Mucosa of rectum (tissue), 2 donors: ENCODE data around the gene TUBGCP2.

Source experiments
- H3K27ac ChIP-seq, 2 donors: one replicate each; pipeline ENCODE4 v1.7.0; 2013; ENCODE audit warnings: inconsistent platforms in 2 of 2, low read depth in 2 of 2, low read length in 2 of 2
- H3K27me3 ChIP-seq, 2 donors: one replicate each; pipeline ENCODE4 v1.7.0; 2013; ENCODE audit warnings: low read length in 2 of 2; ENCODE audit not compliant: control insufficient read depth in 2 of 2, insufficient read depth in 2 of 2
- H3K36me3 ChIP-seq, 2 donors: one replicate each; pipeline ENCODE4 v1.7.0; 2013; ENCODE audit warnings: low read length in 2 of 2; ENCODE audit not compliant: control insufficient read depth in 2 of 2, insufficient read depth in 2 of 2
- H3K4me1 ChIP-seq, 2 donors: one replicate each; pipeline ENCODE4 v1.7.0; 2013; ENCODE audit warnings: low read length in 2 of 2, mild to moderate bottlenecking in 1 of 2; ENCODE audit not compliant: control insufficient read depth in 2 of 2, insufficient read depth in 2 of 2
- H3K4me3 ChIP-seq, 2 donors: one replicate each; pipeline ENCODE4 v1.7.0; 2013; ENCODE audit warnings: low read length in 2 of 2
- H3K9ac ChIP-seq, 2 donors: one replicate each; pipeline ENCODE4 v1.7.0; 2013; ENCODE audit warnings: low read length in 2 of 2, low read depth in 1 of 2, mild to moderate bottlenecking in 1 of 2
- H3K9me3 ChIP-seq, 2 donors: one replicate each; pipeline ENCODE4 v1.7.0; 2013; ENCODE audit warnings: low read length in 2 of 2; ENCODE audit not compliant: control insufficient read depth in 2 of 2
- donor health status: healthy.
- donor health status: Normal muscosa, but diverticular disease.

TUBGCP2 gene

GRCh38 chr10:133280391-133281059, 28.1 kb downstream of the TUBGCP2 start:
- Histone ChIP-seq H3K4me1 (peaks cover 3 to 9% of the 10 kb centered on the region in 2 donors), H3K36me3 (peaks cover 47 to 50% of the 10 kb centered on the region in 2 donors), H3K27ac (no peak overlapping the region)

DNA sequence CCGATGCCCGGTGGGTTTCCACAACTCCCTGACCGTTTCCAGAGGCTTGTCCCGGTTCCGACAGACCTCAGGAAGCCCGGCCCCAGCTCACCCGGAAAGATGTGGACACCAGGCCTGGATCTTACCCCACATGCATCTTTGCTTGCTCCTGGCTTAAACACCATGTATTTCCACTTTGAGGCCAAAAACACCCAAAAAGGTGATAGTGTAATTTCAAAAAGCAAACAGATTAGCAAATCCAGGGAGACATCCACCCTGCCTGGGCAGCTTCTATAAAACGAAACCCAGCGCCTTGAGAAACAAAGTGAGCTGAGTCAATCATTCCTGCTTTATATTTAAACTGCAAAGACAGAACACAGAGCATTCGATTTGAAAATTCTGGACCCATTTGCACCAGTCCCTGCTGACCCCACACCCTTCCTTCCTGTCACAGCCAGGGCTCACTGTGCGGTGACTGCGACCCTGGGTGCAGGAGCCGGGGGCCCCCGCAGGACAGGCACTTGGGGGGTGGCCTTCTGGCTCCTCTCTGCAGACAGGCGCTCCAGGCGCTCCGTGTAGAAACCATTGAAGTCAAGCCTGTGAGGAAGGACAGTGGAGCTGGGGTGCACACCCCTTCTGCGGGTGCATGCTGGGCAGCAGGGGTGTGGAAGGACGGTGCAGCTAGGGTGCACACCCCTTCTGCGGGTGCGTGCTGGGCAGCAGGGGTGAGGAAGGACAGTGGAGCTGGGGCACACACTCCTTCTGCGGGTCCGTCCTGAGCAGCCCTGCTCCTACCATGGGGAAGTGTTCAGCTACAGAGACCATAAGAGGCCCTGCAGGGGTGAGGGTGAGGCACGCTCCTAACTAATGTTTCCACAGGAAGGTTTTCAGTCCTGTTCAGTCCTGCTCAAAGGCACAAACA, 29.1 kb downstream of the TUBGCP2 start:
- H3K4me1 ChIP-seq, result peaks cover 3 to 12% of the 10 kb centered on the region in 2 donors

More at GRCh38 chr10:133280391-133281059, 28.1 kb downstream of the TUBGCP2 start:
- Histone ChIP-seq H3K9ac (no peak overlapping the region), H3K9me3 (no peaks in the 10 kb centered on the region), H3K4me3 (no peak overlapping the region), H3K27me3 (peaks cover 0 to 2% of the 10 kb centered on the region in 2 donors)

GRCh38 chr10:133278577-133279265, 30.0 kb downstream of the TUBGCP2 start:
- H3K9me3 ChIP-seq, result no peaks in the 10 kb centered on the region
- peaks cover 0 to 10% of the 10 kb centered on the region in 2 donors for H3K27me3 ChIP-seq
- peak overlapping the region; percentile 17 to 71 for H3K27ac ChIP-seq
- H3K4me1 ChIP-seq, result peaks cover 3 to 12% of the 10 kb centered on the region in 2 donors
- no peak overlapping the region for H3K9ac ChIP-seq
- peaks cover 31 to 33% of the 10 kb centered on the region in 2 donors for H3K36me3 ChIP-seq
- H3K4me3 ChIP-seq, result no peak overlapping the region

More for the DNA sequence above, 29.1 kb downstream of the TUBGCP2 start:
- no peaks in the 10 kb centered on the region for H3K9me3 ChIP-seq
- peak overlapping the region in 1 of 2 donors; percentile 71 for H3K27ac ChIP-seq
- H3K36me3 ChIP-seq, result peaks cover 38 to 41% of the 10 kb centered on the region in 2 donors
- H3K27me3 ChIP-seq, result peaks cover 0 to 8% of the 10 kb centered on the region in 2 donors
- no peak overlapping the region for H3K9ac ChIP-seq
- H3K4me3 ChIP-seq, result no peak overlapping the region

- peaks cover 3 to 12% of the 10 kb centered on the region in 2 donors for H3K4me1 ChIP-seq
- no peaks in the 10 kb centered on the region for H3K9me3 ChIP-seq
- no peak overlapping the region for H3K9ac ChIP-seq
- peak overlapping the region in 1 of 2 donors; percentile 7 for H3K4me3 ChIP-seq
- peaks cover 0 to 10% of the 10 kb centered on the region in 2 donors for H3K27me3 ChIP-seq
- peak overlapping the region; percentile 17 to 71 for H3K27ac ChIP-seq
- peaks cover 24 to 26% of the 10 kb centered on the region in 2 donors for H3K36me3 ChIP-seq
These were observed 30.6 kb downstream of the TUBGCP2 start for GRCh38 chr10:133277993-133278576.

- peaks cover 0 to 10% of the 10 kb centered on the region in 2 donors for H3K27me3 ChIP-seq
- H3K36me3 ChIP-seq, result peaks cover 19 to 20% of the 10 kb centered on the region in 2 donors
- no peak overlapping the region for H3K4me3 ChIP-seq
- peaks cover 3 to 12% of the 10 kb centered on the region in 2 donors for H3K4me1 ChIP-seq
- no peaks in the 10 kb centered on the region for H3K9me3 ChIP-seq
- H3K27ac ChIP-seq, result peak overlapping the region in 1 of 2 donors; percentile 71
- no peak overlapping the region for H3K9ac ChIP-seq
These were observed 31.2 kb downstream of the TUBGCP2 start for GRCh38 chr10:133277277-133277992.

DNA sequence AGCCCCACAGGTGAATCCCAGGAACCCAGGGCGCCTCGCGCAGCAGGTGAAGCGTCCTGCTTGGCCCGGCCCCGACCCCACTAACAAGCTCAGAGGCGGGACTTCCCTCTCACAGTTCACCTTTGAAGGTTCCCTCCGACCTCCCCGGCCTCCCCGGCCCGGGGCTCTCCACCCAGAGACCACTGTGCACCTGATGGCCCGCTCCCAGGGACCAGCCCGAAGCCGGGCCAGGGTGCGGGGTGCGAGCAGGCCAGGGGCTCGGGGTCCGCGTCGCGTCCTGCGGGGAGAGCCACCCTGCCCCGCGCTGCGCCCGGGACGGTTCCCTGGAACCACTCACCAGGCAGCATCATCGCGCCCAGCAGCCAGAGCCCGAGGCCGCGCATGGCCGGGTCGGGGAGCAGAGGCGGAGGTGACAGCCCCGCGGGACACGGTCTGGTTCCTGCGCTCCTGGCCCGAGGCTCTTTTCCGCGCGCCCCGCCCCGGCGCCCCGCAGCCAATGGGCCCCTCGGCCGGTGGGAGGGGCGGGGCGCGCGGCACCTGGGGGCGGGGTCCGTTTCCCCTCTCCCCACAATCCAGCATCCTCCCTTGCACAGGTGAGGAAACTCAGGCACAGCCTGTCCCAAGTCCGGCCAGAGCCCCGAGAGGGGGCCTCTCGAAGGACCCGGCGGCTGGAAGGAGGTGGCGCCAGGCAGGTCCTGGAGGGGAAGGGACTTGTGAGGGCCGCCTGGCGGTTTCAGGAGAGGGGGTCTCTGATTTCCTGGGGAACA, 32.1 kb downstream of the TUBGCP2 start, which contains the start of gene ADAM8:
TSS of gene ADAM8 (minus strand) at position 434 of the 767 bp plus-strand sequence. CDS start at position 383, 51 bp downstream.
- Histone ChIP-seq H3K9ac (peak within 1 kb of the TSS; percentile 23 to 24), H3K4me3 (peak within 1 kb of the TSS; percentile 46 to 65), H3K4me1 (peaks cover 3 to 12% of the 10 kb centered on the region in 2 donors), H3K27ac (peak within 1 kb of the TSS; percentile 29 to 71), H3K9me3 (no peaks in the 10 kb centered on the region), H3K27me3 (peaks cover 0 to 10% of the 10 kb centered on the region in 2 donors), H3K36me3 (peaks cover 12% of the 10 kb centered on the region in 2 donors)

GRCh38 chr10:133276100-133276434, 32.6 kb downstream of the TUBGCP2 start:
- Histone ChIP-seq H3K27me3 (peaks cover 0 to 10% of the 10 kb centered on the region in 2 donors), H3K9me3 (no peaks in the 10 kb centered on the region), H3K27ac (peak overlapping the region; percentile 29 to 61), H3K36me3 (peaks cover 9 to 10% of the 10 kb centered on the region in 2 donors), H3K4me3 (peak overlapping the region; percentile 46 to 65), H3K4me1 (peaks cover 3 to 12% of the 10 kb centered on the region in 2 donors), H3K9ac (peak overlapping the region; percentile 23 to 24)

DNA sequence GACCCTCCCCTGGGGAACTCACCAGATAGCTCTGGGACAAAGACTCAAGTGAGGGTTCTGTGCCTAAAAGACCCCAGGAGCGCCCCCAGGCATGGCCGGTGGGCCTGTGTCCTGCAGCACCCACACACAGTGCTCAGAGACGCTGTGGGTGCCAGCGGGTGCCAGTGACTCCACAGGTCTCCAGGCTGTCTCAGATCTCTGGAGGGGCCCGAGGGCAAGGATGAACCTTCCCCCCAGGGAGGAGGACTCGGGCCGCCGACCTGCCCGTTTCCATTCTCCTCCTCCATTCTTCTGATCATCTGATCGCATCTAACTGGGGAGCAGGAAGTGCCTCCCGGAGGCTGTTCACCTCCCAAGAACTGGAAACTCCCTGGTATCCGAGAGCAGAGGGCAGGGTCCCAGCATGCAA, 33.0 kb downstream of the TUBGCP2 start:
- Histone ChIP-seq H3K27ac (peak overlapping the region in 1 of 2 donors; percentile 61), H3K36me3 (peaks cover 9 to 10% of the 10 kb centered on the region in 2 donors)

More for the DNA sequence above, 33.0 kb downstream of the TUBGCP2 start:
- peak overlapping the region; percentile 46 to 65 for H3K4me3 ChIP-seq
- peak overlapping the region; percentile 23 to 24 for H3K9ac ChIP-seq
- no peaks in the 10 kb centered on the region for H3K9me3 ChIP-seq
- peaks cover 0 to 10% of the 10 kb centered on the region in 2 donors for H3K27me3 ChIP-seq
- H3K4me1 ChIP-seq, result peaks cover 3 to 12% of the 10 kb centered on the region in 2 donors
